Neural cell (in vitro differentiated cells): ENCODE results near the gene PCDHGA4. TPM values are rescaled to one million over a fixed set of nuclear protein-coding genes. Genes with fewer than 3 reads are reported as not detected.
"Not testable (repeated sequence)": the region's sequence is repeated elsewhere in the genome, so short reads cannot be mapped to it uniquely, and the experiment has no call there.

ENCODE experiments used
- H2AFZ ChIP-seq: fragments of 200-600, 300-800 bp; sonication (generic), shearing (Covaris generic); 2 replicates; pipeline ENCODE4 v1.6.0; 2014; ENCODE audit warnings: low read depth, mild to moderate bottlenecking, antibody characterized with exemption, low read length, moderate library complexity
- H3F3A ChIP-seq: fragments of 200-600 bp; shearing (Covaris generic); 2 replicates; pipeline ENCODE4 v1.6.1; 2016; ENCODE audit warnings: mild to moderate bottlenecking, moderate library complexity, mixed read lengths, antibody characterized with exemption, low read length; ENCODE audit not compliant: insufficient read depth, poor library complexity, severe bottlenecking
- H3K27ac ChIP-seq: fragments of 200-600, 300-800 bp; sonication (generic), shearing (Covaris generic); 2 replicates; pipeline ENCODE4 v1.5.1; 2014; ENCODE audit warnings: mild to moderate bottlenecking, low read length, moderate library complexity
- H3K27me3 ChIP-seq: fragments of 300-800, 200-600 bp; sonication (generic), shearing (Covaris generic); 2 replicates; pipeline ENCODE4 v1.6.0; 2014; ENCODE audit warnings: mild to moderate bottlenecking, low read depth, low read length, moderate library complexity; ENCODE audit not compliant: insufficient read depth
- H3K36me3 ChIP-seq: fragments of 300-800, 200-600 bp; sonication (generic), shearing (Covaris generic); 2 replicates; pipeline ENCODE4 v1.5.1; 2014; ENCODE audit warnings: mild to moderate bottlenecking, antibody characterized with exemption, low read length, moderate library complexity; ENCODE audit not compliant: insufficient read depth
- H3K4me2 ChIP-seq: fragments of 300-800, 200-600 bp; sonication (generic), shearing (Covaris generic); 2 replicates; pipeline ENCODE4 v1.6.0; 2014; ENCODE audit warnings: mild to moderate bottlenecking, low read length
- H3K4me3 ChIP-seq: fragments of 300-800, 200-600 bp; sonication (generic), shearing (Covaris generic); 2 replicates; pipeline ENCODE4 v1.5.1; 2014; ENCODE audit warnings: mild to moderate bottlenecking, low read length, moderate library complexity
- H3K79me2 ChIP-seq: fragments of 200-600 bp; shearing (Covaris generic); replicated peaks from 2 replicates; pipeline ENCODE4 v1.6.0; 2014; ENCODE audit warnings: mild to moderate bottlenecking, low read length, moderate library complexity; ENCODE audit not compliant: insufficient read depth
- H3K9ac ChIP-seq: fragments of 300-800, 200-600 bp; sonication (generic), shearing (Covaris generic); 2 replicates; pipeline ENCODE4 v1.6.1; 2016; ENCODE audit warnings: mild to moderate bottlenecking, low read length, mixed read lengths
- H3K9me2 ChIP-seq: fragments of 200-600 bp; shearing (Covaris generic); 2 replicates; pipeline ENCODE4 v1.6.1; 2016; ENCODE audit warnings: mild to moderate bottlenecking, low read length, mixed read lengths; ENCODE audit not compliant: insufficient read depth
- H3K9me3 ChIP-seq: fragments of 200-600, 300-800 bp; sonication (generic), shearing (Covaris generic); 2 replicates; pipeline ENCODE4 v1.6.1; 2016; ENCODE audit warnings: mild to moderate bottlenecking, mixed run types, low read length, moderate library complexity, mixed read lengths
- H4K20me1 ChIP-seq: fragments of 200-600 bp; shearing (Covaris generic); 2 replicates; pipeline ENCODE4 v1.6.1; 2016; ENCODE audit warnings: mild to moderate bottlenecking, mixed run types; ENCODE audit not compliant: insufficient read depth
- CTCF ChIP-seq: fragments of 450-650 bp; IDR thresholded peaks from 2 replicates; pipeline ENCODE4 v1.5.1; 2014; ENCODE audit warnings: antibody characterized with exemption, mild to moderate bottlenecking, moderate library complexity; ENCODE audit not compliant: poor library complexity, severe bottlenecking
- EP300 ChIP-seq: fragments of 450-650 bp; conservative IDR thresholded peaks from 2 replicates; pipeline ENCODE4 v1.6.1; 2014; ENCODE audit warnings: antibody characterized with exemption, mild to moderate bottlenecking, moderate library complexity; ENCODE audit not compliant: poor library complexity, severe bottlenecking
- EZH2 ChIP-seq: fragments of 200-600, 300-800 bp; shearing (Covaris generic), sonication (generic); IDR thresholded peaks from 2 replicates; pipeline ENCODE4 v1.6.1; 2014; ENCODE audit warnings: antibody characterized with exemption, low read length, borderline replicate concordance, mild to moderate bottlenecking; ENCODE audit not compliant: insufficient read depth, poor library complexity, severe bottlenecking
- MXI1 ChIP-seq: fragments of 450-650 bp; conservative IDR thresholded peaks from 2 replicates; pipeline ENCODE4 v1.6.1; 2014; ENCODE audit warnings: antibody characterized with exemption, mild to moderate bottlenecking; ENCODE audit not compliant: poor library complexity, severe bottlenecking
- POLR2AphosphoS5 ChIP-seq: IDR thresholded peaks from 2 replicates; pipeline ENCODE4 v1.6.1; 2012
- RAD21 ChIP-seq: fragments of 450-650 bp; conservative IDR thresholded peaks from 2 replicates; pipeline ENCODE4 v1.6.1; 2014; ENCODE audit warnings: antibody characterized with exemption, mild to moderate bottlenecking, moderate library complexity
- SMC3 ChIP-seq: fragments of 450-650 bp; conservative IDR thresholded peaks from 2 replicates; pipeline ENCODE4 v1.6.1; 2014; ENCODE audit warnings: antibody characterized with exemption, mild to moderate bottlenecking, moderate library complexity; ENCODE audit not compliant: poor library complexity
- TAF1 ChIP-seq: IDR thresholded peaks from 2 replicates; pipeline ENCODE4 v1.6.1; 2012; ENCODE audit warnings: low read depth
- polyA plus RNA-seq: library from polyadenylated mRNA; depleted of rRNA; stranded (reverse); fragments of >200 nt; gene quantifications from 2 replicates; pipeline ENCODE4 v1.2.3, GENCODE V29; 2014
- TF ChIP-seq, protein P1 (sequence below): IDR thresholded peaks from 2 replicates; pipeline ENCODE4 v1.6.1; 2012; ENCODE audit warnings: borderline replicate concordance

PCDHGA4 gene
- polyA plus RNA-seq, 1 donor from 2014 or later = 0.38 TPM

GRCh38 chr5:141393267-141393666 lies 38.4 kb downstream of the PCDHGA4 start:
- Histone ChIP-seq H3K79me2 (no peaks in the 10 kb centered on the region), H3F3A (no peaks in the 10 kb centered on the region), H3K4me3 (peak overlapping the region; percentile 10), H3K36me3 (no peaks in the 10 kb centered on the region), H3K9me3 (peaks cover 49% of the 10 kb centered on the region), H3K9me2 (no peaks in the 10 kb centered on the region), H4K20me1 (no peaks in the 10 kb centered on the region), H3K27ac (no peak overlapping the region), H3K9ac (no peak overlapping the region), H3K27me3 (no peaks in the 10 kb centered on the region), H2AFZ (no peak overlapping the region), H3K4me2 (no peak overlapping the region)
- TF ChIP-seq EP300 (no peak), TAF1 (no peak), SMC3 (no peak), MXI1 (no peak), POLR2AphosphoS5 (no peak), EZH2 (no peak), CTCF (no peak), RAD21 (no peak)
- TF ChIP-seq, protein P1, sequence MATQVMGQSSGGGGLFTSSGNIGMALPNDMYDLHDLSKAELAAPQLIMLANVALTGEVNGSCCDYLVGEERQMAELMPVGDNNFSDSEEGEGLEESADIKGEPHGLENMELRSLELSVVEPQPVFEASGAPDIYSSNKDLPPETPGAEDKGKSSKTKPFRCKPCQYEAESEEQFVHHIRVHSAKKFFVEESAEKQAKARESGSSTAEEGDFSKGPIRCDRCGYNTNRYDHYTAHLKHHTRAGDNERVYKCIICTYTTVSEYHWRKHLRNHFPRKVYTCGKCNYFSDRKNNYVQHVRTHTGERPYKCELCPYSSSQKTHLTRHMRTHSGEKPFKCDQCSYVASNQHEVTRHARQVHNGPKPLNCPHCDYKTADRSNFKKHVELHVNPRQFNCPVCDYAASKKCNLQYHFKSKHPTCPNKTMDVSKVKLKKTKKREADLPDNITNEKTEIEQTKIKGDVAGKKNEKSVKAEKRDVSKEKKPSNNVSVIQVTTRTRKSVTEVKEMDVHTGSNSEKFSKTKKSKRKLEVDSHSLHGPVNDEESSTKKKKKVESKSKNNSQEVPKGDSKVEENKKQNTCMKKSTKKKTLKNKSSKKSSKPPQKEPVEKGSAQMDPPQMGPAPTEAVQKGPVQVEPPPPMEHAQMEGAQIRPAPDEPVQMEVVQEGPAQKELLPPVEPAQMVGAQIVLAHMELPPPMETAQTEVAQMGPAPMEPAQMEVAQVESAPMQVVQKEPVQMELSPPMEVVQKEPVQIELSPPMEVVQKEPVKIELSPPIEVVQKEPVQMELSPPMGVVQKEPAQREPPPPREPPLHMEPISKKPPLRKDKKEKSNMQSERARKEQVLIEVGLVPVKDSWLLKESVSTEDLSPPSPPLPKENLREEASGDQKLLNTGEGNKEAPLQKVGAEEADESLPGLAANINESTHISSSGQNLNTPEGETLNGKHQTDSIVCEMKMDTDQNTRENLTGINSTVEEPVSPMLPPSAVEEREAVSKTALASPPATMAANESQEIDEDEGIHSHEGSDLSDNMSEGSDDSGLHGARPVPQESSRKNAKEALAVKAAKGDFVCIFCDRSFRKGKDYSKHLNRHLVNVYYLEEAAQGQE = no peak

GRCh38 chr5:141394401-141395187 lies 39.8 kb downstream of the PCDHGA4 start:
- H3K36me3 ChIP-seq, H3F3A ChIP-seq, H3K79me2 ChIP-seq, H3K4me2 ChIP-seq, H3K9ac ChIP-seq, H3K27me3 ChIP-seq, H3K9me2 ChIP-seq, H3K4me3 ChIP-seq, H2AFZ ChIP-seq, H4K20me1 ChIP-seq, H3K27ac ChIP-seq: not testable (repeated sequence)
- H3K9me3 ChIP-seq = peaks cover 53% of the 10 kb centered on the region

DNA sequence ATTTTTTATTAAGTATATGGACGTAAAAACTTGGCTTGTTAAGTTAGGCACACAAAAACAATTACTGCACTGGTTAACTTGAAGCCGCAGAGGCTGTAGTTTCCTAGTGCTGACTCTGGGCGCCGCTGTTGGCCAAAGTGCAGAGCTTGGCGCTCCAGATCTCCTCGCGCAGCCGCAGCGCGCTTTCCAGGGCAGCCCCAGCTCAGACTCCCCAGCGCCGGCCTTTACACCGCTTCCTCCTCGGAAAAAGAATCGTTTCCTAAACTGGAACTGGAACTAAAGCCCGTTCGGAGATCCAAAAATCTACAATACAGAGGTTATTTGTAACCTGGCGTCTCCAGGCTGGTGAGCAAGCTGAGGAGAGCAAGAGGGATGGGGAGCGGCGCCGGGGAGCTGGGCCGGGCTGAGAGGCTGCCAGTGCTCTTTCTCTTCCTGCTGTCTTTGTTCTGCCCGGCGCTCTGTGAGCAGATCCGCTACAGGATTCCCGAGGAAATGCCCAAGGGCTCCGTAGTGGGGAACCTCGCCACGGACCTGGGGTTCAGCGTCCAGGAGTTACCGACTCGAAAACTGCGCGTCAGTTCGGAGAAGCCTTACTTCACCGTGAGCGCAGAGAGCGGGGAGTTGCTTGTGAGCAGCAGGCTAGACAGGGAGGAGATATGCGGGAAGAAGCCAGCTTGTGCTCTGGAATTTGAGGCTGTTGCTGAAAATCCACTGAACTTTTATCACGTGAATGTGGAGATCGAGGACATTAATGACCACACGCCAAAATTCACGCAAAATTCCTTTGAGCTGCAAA lies 43.1 kb downstream of the PCDHGA4 start, which contains the start of gene PCDHGB5:
PCDHGB5 (plus strand) TSS at position 192 of the 796 bp plus-strand sequence; CDS start at position 373, 181 bp downstream.
- peaks cover 55% of the 10 kb centered on the region for H3K9me3 ChIP-seq
- not testable (repeated sequence) for H3K4me3 ChIP-seq, H3K27ac ChIP-seq, H3K79me2 ChIP-seq, H3F3A ChIP-seq, H2AFZ ChIP-seq, H4K20me1 ChIP-seq, H3K36me3 ChIP-seq, H3K9ac ChIP-seq, H3K9me2 ChIP-seq, H3K27me3 ChIP-seq, H3K4me2 ChIP-seq
